Upper lobe of left lung (tissue), 4 donors: Measurements from ENCODE around the gene SLC22A15.

ENCODE experiments used
- EP300 ChIP-seq, 4 donors: sonication (generic); formaldehyde crosslinking; IDR thresholded peaks; one replicate each; pipeline ENCODE4 v1.5.1; 2017; ENCODE audit warnings: antibody characterized with exemption in 4 of 4, control low read depth in 2 of 4
- POLR2A ChIP-seq, 4 donors: fragments of 450-650 bp; IDR thresholded peaks; one replicate each; pipeline ENCODE4 v1.5.1; 2016 to 2017; ENCODE audit warnings: antibody characterized with exemption in 4 of 4, mild to moderate bottlenecking in 2 of 4
- TF ChIP-seq, protein P1 (sequence below), 6 experiments: fragments of 450-650 bp in 4 of 6; fragments of 200-600 bp in 2 of 6; sonication (generic) in 2 of 6; IDR thresholded peaks; one replicate each; pipeline ENCODE4 v1.5.1; 2016 to 2019; ENCODE audit warnings: antibody characterized with exemption in 6 of 6

DNA sequence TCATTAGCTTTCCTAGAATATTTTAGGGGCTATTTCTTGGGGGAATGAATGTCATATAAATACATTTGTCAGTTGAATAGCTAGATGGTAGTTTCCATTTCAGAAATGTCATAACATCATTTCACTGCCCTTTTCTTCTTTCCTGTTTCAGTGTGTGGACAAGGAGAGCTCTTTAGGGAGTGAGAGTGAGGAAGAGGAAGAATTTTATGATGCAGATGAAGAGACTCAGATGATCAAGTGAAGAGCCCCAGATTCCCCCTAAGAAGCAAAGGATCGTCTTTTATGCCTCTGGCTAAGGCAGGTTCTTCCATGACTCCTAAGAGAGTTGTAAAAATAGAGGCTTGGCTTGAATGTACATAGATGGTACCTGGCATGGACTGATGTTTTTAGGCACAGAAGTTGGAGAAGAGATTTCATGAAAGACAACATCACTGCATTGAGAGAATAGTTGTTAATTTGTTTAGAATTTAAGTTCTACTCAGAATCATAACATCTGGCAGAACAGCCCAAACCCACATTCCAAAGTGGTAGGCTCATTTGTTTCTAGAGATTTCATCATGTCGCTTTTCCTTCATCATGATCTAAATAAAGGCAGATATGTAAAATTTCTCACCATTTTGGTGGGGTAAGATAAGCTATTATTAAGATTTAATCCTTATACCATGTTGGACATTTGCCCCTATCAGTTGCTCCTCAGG lies 90.7 kb downstream of the SLC22A15 start:
- TF ChIP-seq, protein P1, sequence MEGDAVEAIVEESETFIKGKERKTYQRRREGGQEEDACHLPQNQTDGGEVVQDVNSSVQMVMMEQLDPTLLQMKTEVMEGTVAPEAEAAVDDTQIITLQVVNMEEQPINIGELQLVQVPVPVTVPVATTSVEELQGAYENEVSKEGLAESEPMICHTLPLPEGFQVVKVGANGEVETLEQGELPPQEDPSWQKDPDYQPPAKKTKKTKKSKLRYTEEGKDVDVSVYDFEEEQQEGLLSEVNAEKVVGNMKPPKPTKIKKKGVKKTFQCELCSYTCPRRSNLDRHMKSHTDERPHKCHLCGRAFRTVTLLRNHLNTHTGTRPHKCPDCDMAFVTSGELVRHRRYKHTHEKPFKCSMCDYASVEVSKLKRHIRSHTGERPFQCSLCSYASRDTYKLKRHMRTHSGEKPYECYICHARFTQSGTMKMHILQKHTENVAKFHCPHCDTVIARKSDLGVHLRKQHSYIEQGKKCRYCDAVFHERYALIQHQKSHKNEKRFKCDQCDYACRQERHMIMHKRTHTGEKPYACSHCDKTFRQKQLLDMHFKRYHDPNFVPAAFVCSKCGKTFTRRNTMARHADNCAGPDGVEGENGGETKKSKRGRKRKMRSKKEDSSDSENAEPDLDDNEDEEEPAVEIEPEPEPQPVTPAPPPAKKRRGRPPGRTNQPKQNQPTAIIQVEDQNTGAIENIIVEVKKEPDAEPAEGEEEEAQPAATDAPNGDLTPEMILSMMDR (IDR thresholded peaks at IDR 0.05): no peak
- TF ChIP-seq EP300 (IDR thresholded peaks at IDR 0.05) (no peak), POLR2A (IDR thresholded peaks at IDR 0.05) (no peak)
